ENCODE results near the gene GRM8. TPM values are rescaled to one million over a fixed set of nuclear protein-coding genes. Genes with fewer than 3 reads are reported as not detected.

GRM8 gene
- polyA plus RNA-seq, 1 donor (not counting 4 experiments of a cell fraction or from before 2014, with no cell fraction given), result not detected

GRCh38 chr7:126657599-126658358 is 595.0 kb downstream of the GRM8 start:
- TF ChIP-seq EZH2 (IDR thresholded peaks at IDR 0.05; ENCODE audit: low read length) (no peak), CTCF (optimal IDR thresholded peaks at IDR 0.05 in 1 of 3, IDR thresholded peaks at IDR 0.05 in 1 of 3, conservative IDR thresholded peaks at IDR 0.05 in 1 of 3; ENCODE audit: extremely low read depth in 1 of 3, insufficient read depth in 2 of 3, low read length in 3 of 3) (no peak)
- no peaks in the 10 kb centered on the region for H3K9me3 ChIP-seq (ENCODE audit: control insufficient read depth, low read depth, low read length)
- no peaks in the 10 kb centered on the region for H3K79me2 ChIP-seq (ENCODE audit: control insufficient read depth, insufficient read depth, low read length)
- H3K4me3 ChIP-seq (ENCODE audit: control insufficient read depth in 2 of 3, extremely low read depth in 1 of 3, insufficient read depth in 2 of 3, low read depth in 1 of 3, low read length in 3 of 3), result no peak overlapping the region
- no peak overlapping the region for H2AFZ ChIP-seq (ENCODE audit: control insufficient read depth, low read length)
- no peaks in the 10 kb centered on the region for H4K20me1 ChIP-seq (ENCODE audit: control insufficient read depth, extremely low read depth, insufficient read depth, low read length)
- FAIRE-seq, result no peak
- no peak overlapping the region for H3K4me2 ChIP-seq (ENCODE audit: control insufficient read depth, extremely low read depth, insufficient read depth, low read depth, low read length)
- H3K27me3 ChIP-seq (ENCODE audit: control insufficient read depth, extremely low read depth, insufficient read depth, low read length), result no peaks in the 10 kb centered on the region
- DNase-seq (ENCODE audit: low read depth, low spot score), result no peak
- no peak overlapping the region for H3K9ac ChIP-seq (ENCODE audit: control insufficient read depth, extremely low read depth, insufficient read depth, low read length)
- no peaks in the 10 kb centered on the region for H3K9me1 ChIP-seq (ENCODE audit: control insufficient read depth, extremely low read depth, insufficient read depth, low read length)
- no peaks in the 10 kb centered on the region for H3K36me3 ChIP-seq (ENCODE audit: control insufficient read depth in 2 of 2, extremely low read depth in 1 of 2, insufficient read depth in 2 of 2, low read length in 2 of 2)
- H3K4me1 ChIP-seq (ENCODE audit: control insufficient read depth, extremely low read depth, insufficient read depth, low read length), result no peaks in the 10 kb centered on the region
- dilution Hi-C loops (cut with MboI; ENCODE audit: extremely low pct_ligation_motif_present, low sequenced_read_pairs), result no loop called here
- H3K27ac ChIP-seq (ENCODE audit: control insufficient read depth, insufficient read depth, low read length), result no peak overlapping the region

GRCh38 chr7:126657137-126657536 is 595.6 kb downstream of the GRM8 start:
- Histone ChIP-seq H3K27me3 (ENCODE audit: control insufficient read depth, extremely low read depth, insufficient read depth, low read length) (no peaks in the 10 kb centered on the region), H2AFZ (ENCODE audit: control insufficient read depth, low read length) (no peak overlapping the region), H3K79me2 (ENCODE audit: control insufficient read depth, insufficient read depth, low read length) (no peaks in the 10 kb centered on the region), H4K20me1 (ENCODE audit: control insufficient read depth, extremely low read depth, insufficient read depth, low read length) (no peaks in the 10 kb centered on the region), H3K27ac (ENCODE audit: control insufficient read depth, insufficient read depth, low read length) (no peak overlapping the region), H3K9me1 (ENCODE audit: control insufficient read depth, extremely low read depth, insufficient read depth, low read length) (no peaks in the 10 kb centered on the region), H3K4me1 (ENCODE audit: control insufficient read depth, extremely low read depth, insufficient read depth, low read length) (no peaks in the 10 kb centered on the region), H3K4me3 (ENCODE audit: control insufficient read depth in 2 of 3, extremely low read depth in 1 of 3, insufficient read depth in 2 of 3, low read depth in 1 of 3, low read length in 3 of 3) (no peak overlapping the region), H3K9me3 (ENCODE audit: control insufficient read depth, low read depth, low read length) (no peaks in the 10 kb centered on the region), H3K9ac (ENCODE audit: control insufficient read depth, extremely low read depth, insufficient read depth, low read length) (no peak overlapping the region), H3K36me3 (ENCODE audit: control insufficient read depth in 2 of 2, extremely low read depth in 1 of 2, insufficient read depth in 2 of 2, low read length in 2 of 2) (no peaks in the 10 kb centered on the region), H3K4me2 (ENCODE audit: control insufficient read depth, extremely low read depth, insufficient read depth, low read depth, low read length) (no peak overlapping the region)
- TF ChIP-seq CTCF (optimal IDR thresholded peaks at IDR 0.05 in 1 of 3, IDR thresholded peaks at IDR 0.05 in 1 of 3, conservative IDR thresholded peaks at IDR 0.05 in 1 of 3; ENCODE audit: extremely low read depth in 1 of 3, insufficient read depth in 2 of 3, low read length in 3 of 3) (no peak), EZH2 (IDR thresholded peaks at IDR 0.05; ENCODE audit: low read length) (no peak)
- DNase-seq (ENCODE audit: low read depth, low spot score), result no peak
- no peak for FAIRE-seq
- dilution Hi-C loops (cut with MboI; ENCODE audit: extremely low pct_ligation_motif_present, low sequenced_read_pairs), result no loop called here
